Measurements from ENCODE around the gene COG7.

Gene COG7

DNA sequence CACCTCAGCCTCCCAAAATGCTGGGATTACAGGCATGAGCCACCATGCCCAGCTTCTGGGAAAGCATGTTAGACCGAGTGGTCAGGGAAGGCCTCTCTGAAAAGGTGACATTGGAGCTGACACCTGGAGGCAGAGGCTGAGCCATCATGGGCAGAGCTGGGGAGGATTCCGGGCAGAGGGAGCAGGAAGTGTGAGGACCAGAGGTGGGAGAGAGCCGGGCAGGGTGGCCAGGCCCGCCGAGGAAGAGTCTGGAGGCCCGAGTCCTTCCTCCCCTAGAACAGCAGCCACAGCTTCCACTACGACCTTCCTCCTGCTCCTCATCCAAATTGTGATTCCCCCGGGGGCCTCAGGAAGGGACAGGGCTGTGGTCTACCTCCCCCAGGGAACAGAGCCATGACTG lies 74.7 kb downstream of the COG7 start:
- TF ChIP-seq EZH2phosphoT487 (IDR thresholded peaks at IDR 0.05; ENCODE audit: low read length): no peak
- no peak for TF ChIP-seq EZH2 (optimal IDR thresholded peaks at IDR 0.05; ENCODE audit: low read depth, low read length)
- TF ChIP-seq CTCF (IDR thresholded peaks at IDR 0.05; ENCODE audit: low read length): no peak
- DNase-seq: no peak
- H3K9me2 ChIP-seq (replicated peaks; ENCODE audit: insufficient read depth, low read length): no peaks in the 10 kb centered on the region
- no peak overlapping the region for H2AFZ ChIP-seq (ENCODE audit: low read length)
- no peaks in the 10 kb centered on the region for H3K36me3 ChIP-seq (replicated peaks; ENCODE audit: insufficient read depth, low read length)
- no peak overlapping the region for H3K9ac ChIP-seq (ENCODE audit: low read length)
- H3K27ac ChIP-seq (ENCODE audit: low read length): no peak overlapping the region
- H3K9me3 ChIP-seq (replicated peaks; ENCODE audit: insufficient read depth, low read length): no peaks in the 10 kb centered on the region
- no peaks in the 10 kb centered on the region for H3F3A ChIP-seq (ENCODE audit: insufficient read depth, low read length)
- H3K27me3 ChIP-seq (replicated peaks; ENCODE audit: insufficient read depth, low read length): no peaks in the 10 kb centered on the region
- no peaks in the 10 kb centered on the region for H3K79me2 ChIP-seq (ENCODE audit: low read length)
- no peak overlapping the region for H3K4me2 ChIP-seq (ENCODE audit: low read depth, low read length)
- H4K20me1 ChIP-seq (ENCODE audit: insufficient read depth, low read length): no peaks in the 10 kb centered on the region
- no peaks in the 10 kb centered on the region for H3K4me1 ChIP-seq (ENCODE audit: low read length)
- no peak overlapping the region for H3K4me3 ChIP-seq (ENCODE audit: low read length)

- H3K36me3 ChIP-seq (replicated peaks; ENCODE audit: insufficient read depth, low read length): no peaks in the 10 kb centered on the region
- no peaks in the 10 kb centered on the region for H4K20me1 ChIP-seq (ENCODE audit: insufficient read depth, low read length)
- H3K4me1 ChIP-seq (ENCODE audit: low read length): no peaks in the 10 kb centered on the region
- H2AFZ ChIP-seq (ENCODE audit: low read length): no peak overlapping the region
- H3K27ac ChIP-seq (ENCODE audit: low read length): no peak overlapping the region
- no peak overlapping the region for H3K9ac ChIP-seq (ENCODE audit: low read length)
- TF ChIP-seq EZH2 (optimal IDR thresholded peaks at IDR 0.05; ENCODE audit: low read depth, low read length): no peak
- no peak for TF ChIP-seq EZH2phosphoT487 (IDR thresholded peaks at IDR 0.05; ENCODE audit: low read length)
- no peaks in the 10 kb centered on the region for H3K9me2 ChIP-seq (replicated peaks; ENCODE audit: insufficient read depth, low read length)
- no peaks in the 10 kb centered on the region for H3K9me3 ChIP-seq (replicated peaks; ENCODE audit: insufficient read depth, low read length)
- H3F3A ChIP-seq (ENCODE audit: insufficient read depth, low read length): no peaks in the 10 kb centered on the region
- H3K4me3 ChIP-seq (ENCODE audit: low read length): no peak overlapping the region
- H3K27me3 ChIP-seq (replicated peaks; ENCODE audit: insufficient read depth, low read length): no peaks in the 10 kb centered on the region
- DNase-seq: no peak
- no peak overlapping the region for H3K4me2 ChIP-seq (ENCODE audit: low read depth, low read length)
- no peaks in the 10 kb centered on the region for H3K79me2 ChIP-seq (ENCODE audit: low read length)
Observed at GRCh38 chr16:23377071-23377931, 75.7 kb downstream of the COG7 start.

DNA sequence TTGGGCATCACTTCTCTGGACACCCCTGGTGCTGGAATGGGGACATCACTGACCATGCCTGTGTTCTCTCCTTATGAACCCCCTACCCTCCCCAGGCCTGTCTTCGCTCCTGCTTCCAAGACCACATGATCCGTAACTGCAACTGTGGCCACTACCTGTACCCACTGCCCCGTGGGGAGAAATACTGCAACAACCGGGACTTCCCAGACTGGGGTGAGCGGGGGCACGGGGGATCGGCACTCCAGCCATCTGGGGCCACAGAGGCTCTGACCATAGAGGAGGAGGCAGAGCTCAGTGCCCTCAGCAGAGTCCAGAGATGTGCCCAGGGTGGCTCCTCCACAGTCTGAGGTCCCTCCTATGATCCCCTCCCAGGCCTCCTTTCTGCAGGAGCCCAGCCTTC lies 77.3 kb downstream of the COG7 start:
- Histone ChIP-seq H3K27ac (ENCODE audit: low read length) (no peak overlapping the region), H3K9me3 (replicated peaks; ENCODE audit: insufficient read depth, low read length) (no peaks in the 10 kb centered on the region), H2AFZ (ENCODE audit: low read length) (no peak overlapping the region), H4K20me1 (ENCODE audit: insufficient read depth, low read length) (no peaks in the 10 kb centered on the region), H3K9me2 (replicated peaks; ENCODE audit: insufficient read depth, low read length) (no peaks in the 10 kb centered on the region), H3F3A (ENCODE audit: insufficient read depth, low read length) (no peaks in the 10 kb centered on the region), H3K36me3 (replicated peaks; ENCODE audit: insufficient read depth, low read length) (no peaks in the 10 kb centered on the region), H3K4me1 (ENCODE audit: low read length) (no peaks in the 10 kb centered on the region), H3K9ac (ENCODE audit: low read length) (no peak overlapping the region), H3K79me2 (ENCODE audit: low read length) (no peaks in the 10 kb centered on the region), H3K4me3 (ENCODE audit: low read length) (no peak overlapping the region), H3K4me2 (ENCODE audit: low read depth, low read length) (no peak overlapping the region), H3K27me3 (replicated peaks; ENCODE audit: insufficient read depth, low read length) (no peaks in the 10 kb centered on the region)
- TF ChIP-seq EZH2phosphoT487 (IDR thresholded peaks at IDR 0.05; ENCODE audit: low read length) (no peak), EZH2 (optimal IDR thresholded peaks at IDR 0.05; ENCODE audit: low read depth, low read length) (no peak), CTCF (IDR thresholded peaks at IDR 0.05; ENCODE audit: low read length) (no peak)
- no peak for DNase-seq
